GM12864 (cell line): ENCODE measurements around the gene TNNI3.

ENCODE experiments used
- DNase-seq: peaks from one replicate; pipeline ENCODE4 v3.0.0-alpha.2; 2011; ENCODE audit warnings: low read depth
- H3K4me3 ChIP-seq: 2 replicates; pipeline ENCODE4 v1.5.1; 2011; ENCODE audit warnings: mild to moderate bottlenecking, low read depth, low read length, control low read depth
- CTCF ChIP-seq: IDR thresholded peaks from 2 replicates; pipeline ENCODE4 v1.5.1; 2011; ENCODE audit warnings: low read depth, mild to moderate bottlenecking, moderate library complexity, low read length, control low read depth, inconsistent platforms; ENCODE audit errors: missing control alignments

The TNNI3 gene

GRCh38 chr19:55153652-55154264, 3.8 kb downstream of the TNNI3 start:
- no peak for TF ChIP-seq CTCF
- no peak overlapping the region for H3K4me3 ChIP-seq
- DNase-seq, result no peak

- no peak overlapping the region for H3K4me3 ChIP-seq
- no peak for TF ChIP-seq CTCF
- no peak for DNase-seq
Observed at GRCh38 chr19:55152017-55152416, 5.5 kb downstream of the TNNI3 start.

GRCh38 chr19:55149078-55150003, 8.2 kb downstream of the TNNI3 start, which contains the start of gene TNNT1:
TSS of gene TNNT1 (minus strand) at chr19:55149206. CDS start at chr19:55147157, 2,049 bp downstream.
- no peak for TF ChIP-seq CTCF
- DNase-seq, result no peak
- no peak within 1 kb of the TSS for H3K4me3 ChIP-seq

- DNase-seq, result no peak
- no peak for TF ChIP-seq CTCF
- no peak overlapping the region for H3K4me3 ChIP-seq
Observed at GRCh38 chr19:55147545-55148251, 9.8 kb downstream of the TNNI3 start.

- TF ChIP-seq CTCF, result no peak
- no peak overlapping the region for H3K4me3 ChIP-seq
- no peak for DNase-seq
Observed at GRCh38 chr19:55146705-55147273, 10.7 kb downstream of the TNNI3 start.

- no peak overlapping the region for H3K4me3 ChIP-seq
- TF ChIP-seq CTCF, result peak; percentile 63
- DNase-seq, result no peak
Observed at GRCh38 chr19:55146078-55146704, 11.3 kb downstream of the TNNI3 start.
